HL-60 (cell line): Measurements from ENCODE around the gene TGFBR3.

Source experiments
- DNase-seq, 2 experiments: peaks; one replicate each; pipeline ENCODE4 v3.0.0-alpha.2; 2010 to 2020; ENCODE audit warnings: low read depth in 1 of 2, low spot score in 1 of 2
- H3K27ac ChIP-seq: fragments of 250-450 bp; sonication (Bioruptor Pico); replicated peaks from 2 replicates; pipeline ENCODE4 v1.5.1; 2020; ENCODE audit warnings: mild to moderate bottlenecking, moderate library complexity
- H3K27me3 ChIP-seq: fragments of 250-450 bp; sonication (Bioruptor Pico); 2 replicates; pipeline ENCODE4 v1.5.1; 2021; ENCODE audit warnings: mild to moderate bottlenecking, moderate library complexity; ENCODE audit not compliant: insufficient read depth, poor library complexity, severe bottlenecking
- H3K4me3 ChIP-seq: replicated peaks from 2 replicates; pipeline ENCODE4 v1.5.1; 2011; ENCODE audit warnings: mild to moderate bottlenecking, control low read depth, low read length; ENCODE audit not compliant: insufficient read depth
- GABPA ChIP-seq: IDR thresholded peaks from 2 replicates; pipeline ENCODE4 v1.6.1; 2012; ENCODE audit warnings: low read depth
- POLR2AphosphoS5 ChIP-seq: IDR thresholded peaks from 2 replicates; pipeline ENCODE4 v1.6.1; 2012; ENCODE audit warnings: low read depth
- SPI1 ChIP-seq: IDR thresholded peaks from 2 replicates; pipeline ENCODE4 v1.6.1; 2012; ENCODE audit warnings: low read depth, mild to moderate bottlenecking, borderline replicate concordance
- long read RNA-seq: library from polyadenylated mRNA; unstranded; transcript quantifications from one replicate; pipeline ENCODE4 v2.0.0, GENCODE V29; 2020
- TF ChIP-seq, protein P1 (sequence below): IDR thresholded peaks from one replicate; pipeline ENCODE4 v1.5.1; 2011; ENCODE audit warnings: low read length, control low read depth, inconsistent platforms; ENCODE audit not compliant: insufficient read depth
- TF ChIP-seq, protein P2 (sequence below): IDR thresholded peaks from 2 replicates; pipeline ENCODE4 v1.6.1; 2012; ENCODE audit warnings: low read depth; ENCODE audit not compliant: insufficient replicate concordance

Gene TGFBR3
- long read RNA-seq, partial matches to known transcripts: 0 of 13 reads
- long read RNA-seq, other reads (novel, unspliced or antisense): 13 of 13 reads

- DNase-seq: peak; percentile 6 to 43
- Histone ChIP-seq H3K27ac (no peak within 1 kb of the TSS), H3K4me3 (peak within 1 kb of the TSS; percentile 47), H3K27me3 (peaks cover 29% of the 10 kb centered on the region)
- TF ChIP-seq, protein P1, sequence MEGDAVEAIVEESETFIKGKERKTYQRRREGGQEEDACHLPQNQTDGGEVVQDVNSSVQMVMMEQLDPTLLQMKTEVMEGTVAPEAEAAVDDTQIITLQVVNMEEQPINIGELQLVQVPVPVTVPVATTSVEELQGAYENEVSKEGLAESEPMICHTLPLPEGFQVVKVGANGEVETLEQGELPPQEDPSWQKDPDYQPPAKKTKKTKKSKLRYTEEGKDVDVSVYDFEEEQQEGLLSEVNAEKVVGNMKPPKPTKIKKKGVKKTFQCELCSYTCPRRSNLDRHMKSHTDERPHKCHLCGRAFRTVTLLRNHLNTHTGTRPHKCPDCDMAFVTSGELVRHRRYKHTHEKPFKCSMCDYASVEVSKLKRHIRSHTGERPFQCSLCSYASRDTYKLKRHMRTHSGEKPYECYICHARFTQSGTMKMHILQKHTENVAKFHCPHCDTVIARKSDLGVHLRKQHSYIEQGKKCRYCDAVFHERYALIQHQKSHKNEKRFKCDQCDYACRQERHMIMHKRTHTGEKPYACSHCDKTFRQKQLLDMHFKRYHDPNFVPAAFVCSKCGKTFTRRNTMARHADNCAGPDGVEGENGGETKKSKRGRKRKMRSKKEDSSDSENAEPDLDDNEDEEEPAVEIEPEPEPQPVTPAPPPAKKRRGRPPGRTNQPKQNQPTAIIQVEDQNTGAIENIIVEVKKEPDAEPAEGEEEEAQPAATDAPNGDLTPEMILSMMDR: no peak
- TF ChIP-seq SPI1 (no peak), POLR2AphosphoS5 (no peak), GABPA (no peak)
- TF ChIP-seq, protein P2, sequence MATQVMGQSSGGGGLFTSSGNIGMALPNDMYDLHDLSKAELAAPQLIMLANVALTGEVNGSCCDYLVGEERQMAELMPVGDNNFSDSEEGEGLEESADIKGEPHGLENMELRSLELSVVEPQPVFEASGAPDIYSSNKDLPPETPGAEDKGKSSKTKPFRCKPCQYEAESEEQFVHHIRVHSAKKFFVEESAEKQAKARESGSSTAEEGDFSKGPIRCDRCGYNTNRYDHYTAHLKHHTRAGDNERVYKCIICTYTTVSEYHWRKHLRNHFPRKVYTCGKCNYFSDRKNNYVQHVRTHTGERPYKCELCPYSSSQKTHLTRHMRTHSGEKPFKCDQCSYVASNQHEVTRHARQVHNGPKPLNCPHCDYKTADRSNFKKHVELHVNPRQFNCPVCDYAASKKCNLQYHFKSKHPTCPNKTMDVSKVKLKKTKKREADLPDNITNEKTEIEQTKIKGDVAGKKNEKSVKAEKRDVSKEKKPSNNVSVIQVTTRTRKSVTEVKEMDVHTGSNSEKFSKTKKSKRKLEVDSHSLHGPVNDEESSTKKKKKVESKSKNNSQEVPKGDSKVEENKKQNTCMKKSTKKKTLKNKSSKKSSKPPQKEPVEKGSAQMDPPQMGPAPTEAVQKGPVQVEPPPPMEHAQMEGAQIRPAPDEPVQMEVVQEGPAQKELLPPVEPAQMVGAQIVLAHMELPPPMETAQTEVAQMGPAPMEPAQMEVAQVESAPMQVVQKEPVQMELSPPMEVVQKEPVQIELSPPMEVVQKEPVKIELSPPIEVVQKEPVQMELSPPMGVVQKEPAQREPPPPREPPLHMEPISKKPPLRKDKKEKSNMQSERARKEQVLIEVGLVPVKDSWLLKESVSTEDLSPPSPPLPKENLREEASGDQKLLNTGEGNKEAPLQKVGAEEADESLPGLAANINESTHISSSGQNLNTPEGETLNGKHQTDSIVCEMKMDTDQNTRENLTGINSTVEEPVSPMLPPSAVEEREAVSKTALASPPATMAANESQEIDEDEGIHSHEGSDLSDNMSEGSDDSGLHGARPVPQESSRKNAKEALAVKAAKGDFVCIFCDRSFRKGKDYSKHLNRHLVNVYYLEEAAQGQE: no peak
These were observed at the start of gene TGFBR3 for GRCh38 chr1:91885716-91886506. TSS of gene TGFBR3 (minus strand) at chr1:91886151. CDS start at chr1:91861531, 24,620 bp downstream.

- H3K27ac ChIP-seq: no peak overlapping the region
- TF ChIP-seq, protein P1: no peak
- TF ChIP-seq, protein P2: no peak
- TF ChIP-seq GABPA (no peak), POLR2AphosphoS5 (no peak), SPI1 (no peak)
- H3K27me3 ChIP-seq: no peaks in the 10 kb centered on the region
- no peak overlapping the region for H3K4me3 ChIP-seq
- DNase-seq: no peak
These were observed 43.3 kb upstream of the TGFBR3 start for GRCh38 chr1:91929250-91929649.

DNA sequence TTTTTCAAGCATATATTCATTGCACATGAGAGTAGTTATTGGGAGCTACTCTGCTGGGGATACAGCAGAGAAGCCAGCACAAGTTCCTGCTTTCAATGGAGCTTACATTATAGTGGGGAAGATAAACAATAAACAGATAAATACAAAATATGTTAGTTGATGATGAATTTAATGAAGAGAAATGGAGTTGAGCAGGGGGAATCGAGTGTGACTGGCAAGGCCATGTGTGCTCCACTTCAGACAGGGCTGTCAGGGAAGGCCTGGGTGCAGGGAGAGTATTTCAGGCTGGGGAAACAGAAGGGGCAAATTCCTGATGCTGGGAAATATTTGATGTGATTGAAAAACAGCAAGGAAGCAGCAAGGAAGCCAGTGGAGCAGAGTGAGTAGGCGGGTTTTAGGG lies 42.1 kb upstream of the TGFBR3 start:
- Histone ChIP-seq H3K27ac (no peak overlapping the region), H3K27me3 (no peaks in the 10 kb centered on the region), H3K4me3 (no peak overlapping the region)
- TF ChIP-seq, protein P1: no peak
- TF ChIP-seq GABPA (no peak), POLR2AphosphoS5 (no peak), SPI1 (no peak)
- TF ChIP-seq, protein P2: no peak
- no peak for DNase-seq
